HS-27A (cell line): ENCODE measurements around the gene HIVEP3.

Source experiments
- DNase-seq: peaks from one replicate; pipeline ENCODE4 v3.0.0-alpha.2; 2012; ENCODE audit warnings: low read depth, missing footprints

HIVEP3 gene

GRCh38 chr1:41920658-41921057 is 1.9 kb upstream of the HIVEP3 start:
- no peak for DNase-seq

GRCh38 chr1:41919764-41920397 is 1.2 kb upstream of the HIVEP3 start:
- DNase-seq, result no peak

- DNase-seq, result no peak
Measured at GRCh38 chr1:41919131-41919530, 409 bp upstream of the HIVEP3 start.

- DNase-seq, result no peak
Measured at GRCh38 chr1:41917835-41918449, 780 bp downstream of the HIVEP3 start.

- no peak for DNase-seq
Measured at GRCh38 chr1:41917076-41917475, 1.6 kb downstream of the HIVEP3 start.

- DNase-seq, result no peak
Measured at GRCh38 chr1:41915786-41916571, 2.7 kb downstream of the HIVEP3 start.

- no peak for DNase-seq
Measured at GRCh38 chr1:41914516-41914915, 4.2 kb downstream of the HIVEP3 start.

- no peak for DNase-seq
Measured at GRCh38 chr1:41913014-41913413, 5.7 kb downstream of the HIVEP3 start.

- no peak for DNase-seq
Measured at GRCh38 chr1:41908288-41908895, 10.3 kb downstream of the HIVEP3 start.

GRCh38 chr1:41907446-41907845 is 11.3 kb downstream of the HIVEP3 start:
- DNase-seq, result no peak

GRCh38 chr1:41906943-41907342 is 11.8 kb downstream of the HIVEP3 start:
- no peak for DNase-seq

- DNase-seq, result no peak
Measured at GRCh38 chr1:41905093-41905675, 13.5 kb downstream of the HIVEP3 start.

- DNase-seq, result no peak
Measured at GRCh38 chr1:41902664-41903063, 16.1 kb downstream of the HIVEP3 start.

GRCh38 chr1:41902159-41902577 is 16.6 kb downstream of the HIVEP3 start:
- DNase-seq, result peak; percentile 90

- no peak for DNase-seq
Measured at GRCh38 chr1:41901551-41901950, 17.2 kb downstream of the HIVEP3 start.

- peak; percentile 76 for DNase-seq
Measured at GRCh38 chr1:41900603-41901444, 17.9 kb downstream of the HIVEP3 start.

- DNase-seq, result no peak
Measured at GRCh38 chr1:41898191-41898713, 20.5 kb downstream of the HIVEP3 start.

GRCh38 chr1:41895552-41895951 is 23.2 kb downstream of the HIVEP3 start:
- DNase-seq, result no peak

- no peak for DNase-seq
Measured at GRCh38 chr1:41894808-41895483, 23.8 kb downstream of the HIVEP3 start.

- no peak for DNase-seq
Measured at GRCh38 chr1:41894101-41894807, 24.5 kb downstream of the HIVEP3 start.
